DOHH2 (cell line): ENCODE results near the gene FRMPD4.

Source experiments
- EZH2phosphoT487 ChIP-seq: fragments of 200-600 bp; sonication (generic); IDR thresholded peaks from 2 replicates; pipeline ENCODE4 v1.6.1; 2017; ENCODE audit warnings: borderline replicate concordance, mild to moderate bottlenecking, antibody characterized with exemption, low read length, moderate library complexity, mixed read lengths
- TF ChIP-seq, protein P1 (sequence below): fragments of 200-600 bp; sonication (generic); IDR thresholded peaks from one replicate; pipeline ENCODE4 v1.5.1; 2014; ENCODE audit warnings: antibody characterized with exemption, mild to moderate bottlenecking, low read depth, low read length; ENCODE audit not compliant: poor library complexity, severe bottlenecking

DNA sequence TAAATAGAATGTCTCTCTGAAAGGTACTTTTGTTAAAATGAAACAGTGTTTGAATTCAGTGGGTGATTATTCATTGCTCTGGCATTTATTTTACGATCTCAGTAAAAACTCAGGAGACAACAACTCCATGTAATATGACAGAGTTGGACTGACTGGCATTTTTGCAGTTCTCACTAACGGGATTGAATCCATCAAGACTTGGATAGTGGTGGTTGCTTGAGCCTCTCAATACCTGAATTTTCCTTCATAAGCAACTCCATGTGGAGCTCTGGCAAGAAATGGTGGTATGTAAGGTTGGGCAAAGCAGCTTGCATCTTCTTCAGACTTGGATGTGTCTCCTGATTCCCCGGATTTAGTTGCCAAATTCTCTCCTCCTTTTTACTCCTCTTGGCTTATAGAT, 72.7 kb downstream of the FRMPD4 start:
- TF ChIP-seq, protein P1, sequence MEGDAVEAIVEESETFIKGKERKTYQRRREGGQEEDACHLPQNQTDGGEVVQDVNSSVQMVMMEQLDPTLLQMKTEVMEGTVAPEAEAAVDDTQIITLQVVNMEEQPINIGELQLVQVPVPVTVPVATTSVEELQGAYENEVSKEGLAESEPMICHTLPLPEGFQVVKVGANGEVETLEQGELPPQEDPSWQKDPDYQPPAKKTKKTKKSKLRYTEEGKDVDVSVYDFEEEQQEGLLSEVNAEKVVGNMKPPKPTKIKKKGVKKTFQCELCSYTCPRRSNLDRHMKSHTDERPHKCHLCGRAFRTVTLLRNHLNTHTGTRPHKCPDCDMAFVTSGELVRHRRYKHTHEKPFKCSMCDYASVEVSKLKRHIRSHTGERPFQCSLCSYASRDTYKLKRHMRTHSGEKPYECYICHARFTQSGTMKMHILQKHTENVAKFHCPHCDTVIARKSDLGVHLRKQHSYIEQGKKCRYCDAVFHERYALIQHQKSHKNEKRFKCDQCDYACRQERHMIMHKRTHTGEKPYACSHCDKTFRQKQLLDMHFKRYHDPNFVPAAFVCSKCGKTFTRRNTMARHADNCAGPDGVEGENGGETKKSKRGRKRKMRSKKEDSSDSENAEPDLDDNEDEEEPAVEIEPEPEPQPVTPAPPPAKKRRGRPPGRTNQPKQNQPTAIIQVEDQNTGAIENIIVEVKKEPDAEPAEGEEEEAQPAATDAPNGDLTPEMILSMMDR, result no peak
- no peak for TF ChIP-seq EZH2phosphoT487
